GM23338 (cell line): ENCODE results near the gene SNHG17. TPM values are rescaled to one million over a fixed set of nuclear protein-coding genes. Genes with fewer than 3 reads are reported as not detected.

Experiments used
- ATAC-seq: fragments of 200-7000 bp; cut with Tn5 transposase; 3 replicates; pipeline ENCODE4 v1.9.1; 2020
- DNase-seq: peaks from one replicate; pipeline ENCODE4 v3.0.0-alpha.2; 2015; ENCODE audit warnings: low spot score
- H2AFZ ChIP-seq: fragments of 200-600 bp; sonication (generic); 2 replicates; pipeline ENCODE4 v1.8.0; 2016; ENCODE audit warnings: antibody characterized with exemption, mild to moderate bottlenecking, moderate library complexity
- H3F3A ChIP-seq: fragments of 200-600 bp; sonication (generic); replicated peaks from 2 replicates; pipeline ENCODE4 v1.8.0; 2017; ENCODE audit warnings: antibody characterized with exemption, mixed run types, low read depth
- H3K27ac ChIP-seq: fragments of 200-600 bp; sonication (generic); 2 replicates; pipeline ENCODE4 v1.6.1; 2016; ENCODE audit warnings: low read depth
- H3K27me3 ChIP-seq: fragments of 200-600 bp; sonication (generic); 2 replicates; pipeline ENCODE4 v1.8.0; 2016; ENCODE audit warnings: mild to moderate bottlenecking, mixed run types, moderate library complexity; ENCODE audit not compliant: insufficient read depth
- H3K36me3 ChIP-seq: fragments of 200-600 bp; sonication (generic); 2 replicates; pipeline ENCODE4 v1.8.0; 2016; ENCODE audit warnings: mild to moderate bottlenecking; ENCODE audit not compliant: insufficient read depth
- H3K4me1 ChIP-seq: fragments of 200-600 bp; sonication (generic); 2 replicates; pipeline ENCODE4 v1.8.0; 2016; ENCODE audit warnings: mild to moderate bottlenecking, moderate library complexity; ENCODE audit not compliant: insufficient read depth
- H3K4me2 ChIP-seq: fragments of 200-600 bp; sonication (generic); 2 replicates; pipeline ENCODE4 v1.7.1; 2017; ENCODE audit warnings: mixed run types
- H3K4me3 ChIP-seq: fragments of 200-600 bp; sonication (generic); 2 replicates; pipeline ENCODE4 v1.6.1; 2016; ENCODE audit warnings: mixed run types
- H3K79me2 ChIP-seq: fragments of 200-600 bp; sonication (generic); replicated peaks from 2 replicates; pipeline ENCODE4 v1.8.0; 2017; ENCODE audit warnings: mild to moderate bottlenecking; ENCODE audit not compliant: insufficient read depth
- H3K9me2 ChIP-seq: fragments of 200-600 bp; sonication (generic); 2 replicates; pipeline ENCODE4 v1.8.0; 2017; ENCODE audit not compliant: insufficient read depth
- H4K20me1 ChIP-seq: fragments of 200-600 bp; sonication (generic); replicated peaks from 2 replicates; pipeline ENCODE4 v1.8.0; 2017; ENCODE audit warnings: mild to moderate bottlenecking; ENCODE audit not compliant: insufficient read depth
- H3K27ac Mint-ChIP-seq: 2 replicates; pipeline ENCODE4 v1.8.0; 2020; ENCODE audit warnings: inconsistent platforms, mild to moderate bottlenecking, moderate library complexity, mixed read lengths
- H3K27me3 Mint-ChIP-seq: 3 replicates; pipeline ENCODE4 v1.8.0; 2022; ENCODE audit warnings: low read depth, mild to moderate bottlenecking, moderate library complexity, mixed read lengths, inconsistent platforms; ENCODE audit not compliant: insufficient read depth, poor library complexity
- H3K36me3 Mint-ChIP-seq: 3 replicates; pipeline ENCODE4 v1.8.0; 2021; ENCODE audit warnings: low read depth, mild to moderate bottlenecking, inconsistent platforms, moderate library complexity, mixed read lengths
- H3K4me1 Mint-ChIP-seq: 3 replicates; pipeline ENCODE4 v1.8.0; 2020; ENCODE audit warnings: mild to moderate bottlenecking, inconsistent platforms, mixed read lengths
- H3K4me3 Mint-ChIP-seq: 3 replicates; pipeline ENCODE4 v1.8.0; 2021; ENCODE audit warnings: moderate library complexity, mild to moderate bottlenecking, inconsistent platforms, mixed read lengths
- H3K9me3 Mint-ChIP-seq: 3 replicates; pipeline ENCODE4 v1.8.0; 2020; ENCODE audit warnings: moderate library complexity, mild to moderate bottlenecking, inconsistent platforms, mixed read lengths
- CREB1 ChIP-seq: fragments of 250-450 bp; sonication (Bioruptor Pico); IDR thresholded peaks from 2 replicates; pipeline ENCODE4 v1.5.0; 2020; ENCODE audit warnings: low read depth, mild to moderate bottlenecking, moderate library complexity
- CTCF ChIP-seq, 2 experiments: fragments of 200-600 bp in 1 of 2; sonication (generic) in 1 of 2; conservative IDR thresholded peaks; 2 replicates each; pipeline versions ENCODE4 v1.5.1 to v1.6.1; 2016 to 2017; ENCODE audit warnings: antibody characterized with exemption in 2 of 2, low read depth in 2 of 2, mild to moderate bottlenecking in 2 of 2, moderate library complexity in 1 of 2
- ETS1 ChIP-seq: IDR thresholded peaks from 2 replicates; pipeline ENCODE4 v1.6.1; 2016; ENCODE audit warnings: antibody characterized with exemption
- EZH2 ChIP-seq: fragments of 200-600 bp; sonication (generic); IDR thresholded peaks from one replicate; pipeline ENCODE4 v1.8.0; 2017; ENCODE audit warnings: antibody characterized with exemption, mild to moderate bottlenecking, low read depth; ENCODE audit not compliant: unreplicated experiment
- EZH2phosphoT487 ChIP-seq: fragments of 200-600 bp; sonication (generic); IDR thresholded peaks from one replicate; pipeline ENCODE4 v1.8.1; 2018; ENCODE audit warnings: antibody characterized with exemption; ENCODE audit not compliant: unreplicated experiment
- JUNB ChIP-seq: IDR thresholded peaks from one replicate; pipeline ENCODE4 v1.6.1; 2016; ENCODE audit warnings: antibody characterized with exemption; ENCODE audit not compliant: unreplicated experiment
- NANOG ChIP-seq: IDR thresholded peaks from 2 replicates; pipeline ENCODE4 v1.6.1; 2016; ENCODE audit warnings: antibody characterized with exemption, borderline replicate concordance
- POLR2AphosphoS5 ChIP-seq: IDR thresholded peaks from 2 replicates; pipeline ENCODE4 v1.6.1; 2016; ENCODE audit warnings: antibody characterized with exemption, low read depth
- REST ChIP-seq: IDR thresholded peaks from one replicate; pipeline ENCODE4 v1.6.1; 2018; ENCODE audit warnings: antibody characterized with exemption; ENCODE audit not compliant: unreplicated experiment
- STAT1 ChIP-seq: IDR thresholded peaks from one replicate; pipeline ENCODE4 v1.6.1; 2016; ENCODE audit warnings: antibody characterized with exemption; ENCODE audit not compliant: unreplicated experiment
- ZNF114 ChIP-seq: fragments of 250-450 bp; sonication (Bioruptor Pico); IDR thresholded peaks from 2 replicates; pipeline ENCODE4 v1.5.0; 2020; ENCODE audit warnings: mild to moderate bottlenecking, moderate library complexity
- ZNF331 ChIP-seq: fragments of 250-450 bp; sonication (Bioruptor Pico); IDR thresholded peaks from 2 replicates; pipeline ENCODE4 v1.5.0; 2020; ENCODE audit warnings: low read depth, mild to moderate bottlenecking, moderate library complexity
- polyA plus RNA-seq: library from polyadenylated mRNA; unstranded; fragments of >200 nt; fragmentation: Nextera tagmentation; extraction: Ambion mirVana; gene quantifications from 2 replicates; pipeline ENCODE4 v1.2.1, GENCODE V29; 2016
- total RNA-seq: library from RNA; depleted of rRNA; stranded (reverse); fragments of >200 nt; shearing (Covaris generic); gene quantifications from 2 replicates; pipeline ENCODE4 v1.2.3, GENCODE V29; 2014

Gene SNHG17
- total and polyA plus RNA-seq, 2 experiments from 2014 or later = 25.4 to 76.1 TPM

GRCh38 chr20:38453941-38454340 is 18.8 kb upstream of the SNHG17 start:
- Histone ChIP-seq H3K4me3 (no peak overlapping the region), H3K27me3 (no peaks in the 10 kb centered on the region), H3K27ac (no peak overlapping the region), H3F3A (no peaks in the 10 kb centered on the region), H4K20me1 (no peaks in the 10 kb centered on the region), H3K9me2 (no peaks in the 10 kb centered on the region), H3K79me2 (no peaks in the 10 kb centered on the region), H2AFZ (no peak overlapping the region), H3K4me2 (no peak overlapping the region), H3K36me3 (no peaks in the 10 kb centered on the region), H3K4me1 (no peaks in the 10 kb centered on the region)
- ATAC-seq (no peak), DNase-seq (no peak)
- H3K4me3 Mint-ChIP-seq = no peak overlapping the region
- peaks cover 23% of the 10 kb centered on the region for H3K36me3 Mint-ChIP-seq
- no peak overlapping the region for H3K27ac Mint-ChIP-seq
- H3K9me3 Mint-ChIP-seq = no peaks in the 10 kb centered on the region
- H3K4me1 Mint-ChIP-seq = no peaks in the 10 kb centered on the region
- no peak for TF ChIP-seq CTCF (conservative IDR thresholded peaks at IDR 0.05; ENCODE audit: low read depth in 2 of 2)
- peaks cover 7% of the 10 kb centered on the region for H3K27me3 Mint-ChIP-seq

GRCh38 chr20:38452880-38453624 is 17.9 kb upstream of the SNHG17 start:
- H3K36me3 Mint-ChIP-seq = peaks cover 30% of the 10 kb centered on the region
- no peak overlapping the region for H2AFZ ChIP-seq
- ATAC-seq = no peak
- H3F3A ChIP-seq = no peaks in the 10 kb centered on the region
- H3K27ac ChIP-seq = no peak overlapping the region
- H3K9me3 Mint-ChIP-seq = no peaks in the 10 kb centered on the region
- no peaks in the 10 kb centered on the region for H3K79me2 ChIP-seq
- no peaks in the 10 kb centered on the region for H4K20me1 ChIP-seq
- H3K27me3 ChIP-seq = no peaks in the 10 kb centered on the region
- DNase-seq = no peak
- H3K27me3 Mint-ChIP-seq = peaks cover 7% of the 10 kb centered on the region
- no peaks in the 10 kb centered on the region for H3K9me2 ChIP-seq
- H3K4me1 Mint-ChIP-seq = peaks cover 4% of the 10 kb centered on the region
- H3K4me2 ChIP-seq = no peak overlapping the region
- no peaks in the 10 kb centered on the region for H3K4me1 ChIP-seq
- H3K4me3 Mint-ChIP-seq = no peak overlapping the region
- H3K27ac Mint-ChIP-seq = no peak overlapping the region
- H3K4me3 ChIP-seq = no peak overlapping the region
- no peaks in the 10 kb centered on the region for H3K36me3 ChIP-seq
- TF ChIP-seq ETS1 (no peak), STAT1 (no peak), CREB1 (no peak), EZH2 (no peak), JUNB (no peak), NANOG (no peak), REST (no peak), EZH2phosphoT487 (no peak), POLR2AphosphoS5 (no peak), CTCF (conservative IDR thresholded peaks at IDR 0.05; ENCODE audit: low read depth in 2 of 2) (no peak), ZNF331 (CRISPR knock-in tag) (no peak), ZNF114 (CRISPR knock-in tag) (no peak)
